A673 (cell line): ENCODE measurements around the gene ARL4D. TPM values are rescaled to one million over a fixed set of nuclear protein-coding genes. Genes with fewer than 3 reads are reported as not detected.

Experiments
- BruUV-seq: library from RNA; stranded (reverse); fragments of 400-500 nt; replicated peaks from 2 replicates; lab custom pipeline; 2021; lab: Mats Ljungman, UMichigan
- CTCF ChIA-PET: fragments of 300-600 bp; sonication (Branson Sonifier 250); formaldehyde crosslinking; loops from one replicate; lab custom pipeline; 2022; ENCODE audit warnings: antibody characterized with exemption; lab: Charles Lee
- POLR2A ChIA-PET: fragments of 300-600 bp; sonication (Branson Sonifier 250); formaldehyde crosslinking; loops from one replicate; lab custom pipeline; 2022; ENCODE audit warnings: antibody characterized with exemption; ENCODE audit not compliant: low non-redundant PET; lab: Charles Lee
- DNase-seq: peaks from one replicate; pipeline ENCODE4 v3.0.0-alpha.2; 2015; ENCODE audit warnings: low spot score
- H3K27ac ChIP-seq: fragments of 200-600 bp; sonication (generic); 2 replicates; pipeline ENCODE4 v1.5.1; 2016; ENCODE audit warnings: mixed run types, low read depth, mild to moderate bottlenecking, mixed read lengths, antibody characterized with exemption, low read length; ENCODE audit not compliant: poor library complexity, severe bottlenecking
- H3K27me3 ChIP-seq: fragments of 200-600 bp; sonication (generic); replicated peaks from 2 replicates; pipeline ENCODE4 v1.6.1; 2017; ENCODE audit warnings: mixed run types, low read depth, mild to moderate bottlenecking, mixed read lengths, antibody characterized with exemption, low read length; ENCODE audit not compliant: insufficient read depth, poor library complexity
- H3K36me3 ChIP-seq: fragments of 200-600 bp; sonication (generic); 2 replicates; pipeline ENCODE4 v1.6.1; 2016; ENCODE audit warnings: mixed run types, mild to moderate bottlenecking, mixed read lengths, antibody characterized with exemption, low read length; ENCODE audit not compliant: insufficient read depth, poor library complexity, severe bottlenecking
- H3K4me1 ChIP-seq: fragments of 200-600 bp; sonication (generic); 2 replicates; pipeline ENCODE4 v1.6.1; 2017; ENCODE audit warnings: mixed run types, mild to moderate bottlenecking, mixed read lengths, antibody characterized with exemption, low read length; ENCODE audit not compliant: insufficient read depth, poor library complexity, severe bottlenecking
- H3K4me3 ChIP-seq: fragments of 200-600 bp; sonication (generic); 2 replicates; pipeline ENCODE4 v1.5.1; 2016; ENCODE audit warnings: low read depth, mixed run types, mild to moderate bottlenecking, mixed read lengths, low read length; ENCODE audit not compliant: poor library complexity, severe bottlenecking
- H3K9me3 ChIP-seq: fragments of 200-600 bp; sonication (generic); 2 replicates; pipeline ENCODE4 v1.6.1; 2016; ENCODE audit warnings: mixed run types, low read depth, mild to moderate bottlenecking, mixed read lengths, antibody characterized with exemption, low read length; ENCODE audit not compliant: poor library complexity, severe bottlenecking
- EZH2 ChIP-seq: fragments of 200-600 bp; sonication (generic); IDR thresholded peaks from 2 replicates; pipeline ENCODE4 v1.6.1; 2017; ENCODE audit warnings: borderline replicate concordance, low read depth, mild to moderate bottlenecking, mixed read lengths, antibody characterized with exemption, low read length; ENCODE audit not compliant: poor library complexity, severe bottlenecking
- intact Hi-C: fragments of 100-400 bp; cut with micrococcal nuclease; formaldehyde crosslinking; loops from one replicate; pipeline ENCODE4 v1.10.0; 2022; ENCODE audit not compliant: unreplicated experiment
- total RNA-seq: library from RNA; stranded (reverse); gene quantifications from 2 replicates; pipeline ENCODE4 v1.2.3, GENCODE V29; 2021
- TF ChIP-seq, protein P1 (sequence below): fragments of 300-800, 200-600 bp; sonication (generic); conservative IDR thresholded peaks from 2 replicates; pipeline ENCODE4 v1.5.1; 2017; ENCODE audit warnings: low read depth, mild to moderate bottlenecking, antibody characterized with exemption, low read length, moderate library complexity, mixed read lengths

Gene ARL4D
- total RNA-seq, 1 experiment from 2014 or later, result 4.3 TPM

DNA sequence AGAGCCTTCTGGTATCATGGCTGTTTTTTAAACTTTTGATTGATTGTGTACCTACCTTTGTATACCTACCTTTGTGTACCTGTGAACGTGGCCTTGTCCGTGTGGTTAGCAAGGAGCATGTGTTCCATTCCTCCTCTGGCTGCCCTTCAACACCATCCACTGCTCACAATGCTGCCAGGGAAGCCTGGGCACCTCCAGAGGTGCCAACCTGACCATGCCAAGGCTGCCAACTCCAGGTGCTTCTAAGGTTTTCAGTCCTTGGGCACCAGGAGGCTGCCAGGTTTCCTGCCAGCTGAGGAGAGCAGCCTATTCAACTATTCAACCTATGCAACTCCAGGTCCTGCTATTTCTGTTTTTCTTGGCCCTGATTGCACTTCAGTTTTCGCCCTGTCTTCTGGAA lies 17.6 kb upstream of the ARL4D start:
- Histone ChIP-seq H3K4me1 (no peaks in the 10 kb centered on the region), H3K36me3 (no peaks in the 10 kb centered on the region), H3K4me3 (no peak overlapping the region), H3K9me3 (no peaks in the 10 kb centered on the region), H3K27ac (no peak overlapping the region), H3K27me3 (no peaks in the 10 kb centered on the region)
- TF ChIP-seq EZH2, result no peak
- no TSS peak for BruUV-seq
- CTCF ChIA-PET, result no interaction called here
- no peak for DNase-seq
- POLR2A ChIA-PET, result no interaction called here
- intact Hi-C loops, result no loop called here

DNA sequence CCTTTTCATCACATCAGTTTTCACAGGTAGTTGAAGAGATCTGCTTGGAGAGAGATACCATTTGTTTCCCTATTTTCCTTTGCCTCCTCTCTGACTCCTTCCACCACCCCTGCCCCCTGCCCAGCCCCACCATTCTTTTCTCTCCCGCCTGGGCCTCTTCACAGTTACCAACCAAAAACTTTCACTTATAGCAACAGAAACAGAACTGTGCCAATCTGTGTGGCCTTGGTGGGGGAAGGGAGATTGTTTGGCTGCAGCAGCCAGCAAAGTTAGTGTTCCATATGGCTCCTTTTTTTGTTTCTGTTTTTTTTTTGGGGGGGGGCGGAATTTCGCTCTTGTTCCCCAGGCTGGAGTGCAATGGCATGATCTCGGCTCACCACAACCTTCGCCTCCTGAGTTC lies 17.2 kb upstream of the ARL4D start:
- CTCF ChIA-PET, result no interaction called here
- no peaks in the 10 kb centered on the region for H3K4me1 ChIP-seq
- no peaks in the 10 kb centered on the region for H3K9me3 ChIP-seq
- intact Hi-C loops, result no loop called here
- H3K4me3 ChIP-seq, result no peak overlapping the region
- no TSS peak for BruUV-seq
- DNase-seq, result no peak
- no peaks in the 10 kb centered on the region for H3K36me3 ChIP-seq
- POLR2A ChIA-PET, result no interaction called here
- H3K27ac ChIP-seq, result no peak overlapping the region
- TF ChIP-seq, protein P1, sequence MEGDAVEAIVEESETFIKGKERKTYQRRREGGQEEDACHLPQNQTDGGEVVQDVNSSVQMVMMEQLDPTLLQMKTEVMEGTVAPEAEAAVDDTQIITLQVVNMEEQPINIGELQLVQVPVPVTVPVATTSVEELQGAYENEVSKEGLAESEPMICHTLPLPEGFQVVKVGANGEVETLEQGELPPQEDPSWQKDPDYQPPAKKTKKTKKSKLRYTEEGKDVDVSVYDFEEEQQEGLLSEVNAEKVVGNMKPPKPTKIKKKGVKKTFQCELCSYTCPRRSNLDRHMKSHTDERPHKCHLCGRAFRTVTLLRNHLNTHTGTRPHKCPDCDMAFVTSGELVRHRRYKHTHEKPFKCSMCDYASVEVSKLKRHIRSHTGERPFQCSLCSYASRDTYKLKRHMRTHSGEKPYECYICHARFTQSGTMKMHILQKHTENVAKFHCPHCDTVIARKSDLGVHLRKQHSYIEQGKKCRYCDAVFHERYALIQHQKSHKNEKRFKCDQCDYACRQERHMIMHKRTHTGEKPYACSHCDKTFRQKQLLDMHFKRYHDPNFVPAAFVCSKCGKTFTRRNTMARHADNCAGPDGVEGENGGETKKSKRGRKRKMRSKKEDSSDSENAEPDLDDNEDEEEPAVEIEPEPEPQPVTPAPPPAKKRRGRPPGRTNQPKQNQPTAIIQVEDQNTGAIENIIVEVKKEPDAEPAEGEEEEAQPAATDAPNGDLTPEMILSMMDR, result no peak
- TF ChIP-seq EZH2, result no peak
- H3K27me3 ChIP-seq, result no peaks in the 10 kb centered on the region

DNA sequence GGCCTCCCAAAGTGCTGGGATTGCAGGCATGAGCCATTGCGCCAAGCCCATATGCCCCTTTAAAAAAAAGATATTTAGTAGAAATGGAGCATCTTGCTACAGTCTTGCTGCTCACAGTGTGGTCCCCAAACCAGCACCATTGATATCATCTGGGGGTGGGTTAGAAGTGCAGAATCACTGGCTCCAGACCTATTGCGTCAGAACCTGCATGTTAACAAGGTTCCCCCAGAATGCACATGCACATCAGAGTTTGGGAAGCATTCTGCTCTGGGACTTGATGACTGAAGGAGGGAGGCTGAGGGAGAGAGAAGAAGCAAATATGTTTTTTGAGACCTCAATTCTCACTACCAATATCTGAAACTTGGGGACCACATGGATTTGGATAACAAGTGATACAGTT lies 16.0 kb upstream of the ARL4D start:
- DNase-seq, result no peak
- POLR2A ChIA-PET, result no interaction called here
- H3K36me3 ChIP-seq, result no peaks in the 10 kb centered on the region
- H3K4me1 ChIP-seq, result no peaks in the 10 kb centered on the region
- no TSS peak for BruUV-seq
- intact Hi-C loops, result no loop called here
- CTCF ChIA-PET, result no interaction called here
- H3K27me3 ChIP-seq, result no peaks in the 10 kb centered on the region
- H3K27ac ChIP-seq, result no peak overlapping the region
- no peak overlapping the region for H3K4me3 ChIP-seq
- no peaks in the 10 kb centered on the region for H3K9me3 ChIP-seq
- TF ChIP-seq EZH2, result no peak
- TF ChIP-seq, protein P1, result no peak

DNA sequence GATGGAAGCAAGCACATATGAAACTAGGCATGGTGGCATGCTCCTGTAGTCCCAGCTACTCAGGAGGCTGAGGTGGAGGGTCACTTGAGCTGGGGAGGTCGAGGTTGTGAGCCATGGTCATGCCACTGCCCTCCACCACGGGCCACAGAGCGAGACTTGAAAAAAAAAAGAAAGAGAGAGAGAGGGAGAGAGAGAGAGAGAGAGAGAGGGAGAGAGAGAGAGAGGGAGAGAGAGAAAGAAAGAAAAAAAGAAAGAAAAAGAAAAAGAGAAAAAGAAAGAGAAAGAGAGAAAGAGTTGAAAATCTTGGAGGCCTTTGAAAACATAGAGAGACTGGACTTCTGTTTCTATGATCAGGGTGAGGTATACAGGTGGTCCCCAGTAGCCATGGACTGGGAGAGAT lies 15.4 kb upstream of the ARL4D start:
- Histone ChIP-seq H3K4me1 (no peaks in the 10 kb centered on the region), H3K27me3 (no peaks in the 10 kb centered on the region), H3K4me3 (no peak overlapping the region), H3K27ac (no peak overlapping the region), H3K36me3 (no peaks in the 10 kb centered on the region), H3K9me3 (no peaks in the 10 kb centered on the region)
- DNase-seq, result no peak
- TF ChIP-seq EZH2, result no peak
- TF ChIP-seq, protein P1, result no peak
- intact Hi-C loops, result no loop called here
- ChIA-PET CTCF (no interaction called here), POLR2A (no interaction called here)
- no TSS peak for BruUV-seq
